GM21447 (cell line): Measurements from ENCODE around the gene ATP13A5.

Experiments used
- ATAC-seq: cut with Tn5 transposase; IDR thresholded peaks from one replicate; pipeline ENCODE4 v1.9.1; 2021; ENCODE audit not compliant: unreplicated experiment

The ATP13A5 gene

GRCh38 chr3:193346259-193346658, 32.3 kb downstream of the ATP13A5 start:
- ATAC-seq = no peak

GRCh38 chr3:193345431-193345830, 33.1 kb downstream of the ATP13A5 start:
- no peak for ATAC-seq

GRCh38 chr3:193344486-193344885, 34.1 kb downstream of the ATP13A5 start:
- ATAC-seq = no peak

- no peak for ATAC-seq
Measured at GRCh38 chr3:193343726-193344222, 34.8 kb downstream of the ATP13A5 start.

GRCh38 chr3:193342551-193342950, 36.0 kb downstream of the ATP13A5 start:
- ATAC-seq = no peak

- ATAC-seq = no peak
Measured at GRCh38 chr3:193335031-193335430, 43.5 kb downstream of the ATP13A5 start.

GRCh38 chr3:193333229-193333628, 45.3 kb downstream of the ATP13A5 start:
- no peak for ATAC-seq

GRCh38 chr3:193330555-193331204, 47.9 kb downstream of the ATP13A5 start:
- no peak for ATAC-seq

GRCh38 chr3:193317682-193318300, 60.8 kb downstream of the ATP13A5 start:
- ATAC-seq = no peak

GRCh38 chr3:193314161-193314560, 64.4 kb downstream of the ATP13A5 start:
- no peak for ATAC-seq

GRCh38 chr3:193313061-193313958, 65.2 kb downstream of the ATP13A5 start:
- no peak for ATAC-seq

GRCh38 chr3:193310914-193311723, 67.4 kb downstream of the ATP13A5 start:
- no peak for ATAC-seq

GRCh38 chr3:193305356-193305755, 73.2 kb downstream of the ATP13A5 start:
- ATAC-seq = no peak

GRCh38 chr3:193301433-193301832, 77.1 kb downstream of the ATP13A5 start:
- no peak for ATAC-seq

- no peak for ATAC-seq
Measured at GRCh38 chr3:193297421-193297820, 81.1 kb downstream of the ATP13A5 start.

- ATAC-seq = no peak
Measured at GRCh38 chr3:193295985-193296384, 82.6 kb downstream of the ATP13A5 start.

GRCh38 chr3:193292386-193292785, 86.2 kb downstream of the ATP13A5 start:
- no peak for ATAC-seq

GRCh38 chr3:193271101-193271840, 107.3 kb downstream of the ATP13A5 start:
- no peak for ATAC-seq

- no peak for ATAC-seq
Measured at GRCh38 chr3:193270451-193270850, 108.1 kb downstream of the ATP13A5 start.
